H1 (cell line): ENCODE measurements around the gene ZNF14.

ENCODE experiments used
- KDM1A ChIP-seq: fragments of 200-600, 300-600 bp; sonication (generic); IDR thresholded peaks from 2 replicates; pipeline ENCODE4 v1.7.1; 2016; ENCODE audit warnings: mild to moderate bottlenecking, low read length, borderline replicate concordance
- SP4 ChIP-seq: IDR thresholded peaks from 2 replicates; pipeline ENCODE4 v1.6.1; 2012; ENCODE audit warnings: low read length, inconsistent platforms
- TF ChIP-seq, protein P1 (sequence below), 3 experiments: IDR thresholded peaks; 1 replicate in 2 of 3; 2 replicates in 1 of 3; pipeline versions ENCODE4 v1.5.1 to v1.6.1; 2011; ENCODE audit warnings: low read length in 3 of 3, mild to moderate bottlenecking in 3 of 3, inconsistent platforms in 2 of 3, low read depth in 1 of 3, moderate library complexity in 1 of 3; ENCODE audit not compliant: insufficient read depth in 1 of 3; ENCODE audit errors: control extremely low read depth in 1 of 3

DNA sequence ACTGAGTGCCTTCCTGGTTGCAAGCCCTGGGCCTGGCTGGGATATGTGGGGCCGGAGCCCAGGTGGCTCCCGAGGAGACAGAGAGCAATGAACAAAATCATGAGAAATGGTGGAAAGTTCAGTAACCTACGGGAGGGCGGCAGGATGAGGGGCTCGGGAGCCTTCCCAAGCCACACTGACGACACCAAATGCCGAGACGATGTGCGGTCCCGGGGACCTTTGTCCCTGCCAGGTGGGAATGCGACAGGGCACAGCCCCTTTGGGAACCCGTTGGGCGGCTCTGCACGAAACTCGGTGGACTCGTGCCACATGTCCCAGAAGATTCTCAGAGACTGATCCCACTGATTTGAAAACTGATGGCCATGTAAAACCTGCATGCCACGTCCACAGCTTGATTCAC lies 11.7 kb upstream of the ZNF14 start:
- TF ChIP-seq, protein P1, sequence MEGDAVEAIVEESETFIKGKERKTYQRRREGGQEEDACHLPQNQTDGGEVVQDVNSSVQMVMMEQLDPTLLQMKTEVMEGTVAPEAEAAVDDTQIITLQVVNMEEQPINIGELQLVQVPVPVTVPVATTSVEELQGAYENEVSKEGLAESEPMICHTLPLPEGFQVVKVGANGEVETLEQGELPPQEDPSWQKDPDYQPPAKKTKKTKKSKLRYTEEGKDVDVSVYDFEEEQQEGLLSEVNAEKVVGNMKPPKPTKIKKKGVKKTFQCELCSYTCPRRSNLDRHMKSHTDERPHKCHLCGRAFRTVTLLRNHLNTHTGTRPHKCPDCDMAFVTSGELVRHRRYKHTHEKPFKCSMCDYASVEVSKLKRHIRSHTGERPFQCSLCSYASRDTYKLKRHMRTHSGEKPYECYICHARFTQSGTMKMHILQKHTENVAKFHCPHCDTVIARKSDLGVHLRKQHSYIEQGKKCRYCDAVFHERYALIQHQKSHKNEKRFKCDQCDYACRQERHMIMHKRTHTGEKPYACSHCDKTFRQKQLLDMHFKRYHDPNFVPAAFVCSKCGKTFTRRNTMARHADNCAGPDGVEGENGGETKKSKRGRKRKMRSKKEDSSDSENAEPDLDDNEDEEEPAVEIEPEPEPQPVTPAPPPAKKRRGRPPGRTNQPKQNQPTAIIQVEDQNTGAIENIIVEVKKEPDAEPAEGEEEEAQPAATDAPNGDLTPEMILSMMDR (IDR thresholded peaks at IDR 0.05; ENCODE audit: control extremely low read depth in 1 of 3, insufficient read depth in 1 of 3, low read depth in 1 of 3, low read length in 3 of 3) = no peak
- TF ChIP-seq KDM1A = no peak
- TF ChIP-seq SP4 = no peak
